Gastrocnemius medialis (tissue), 4 donors: ENCODE data around the gene ASF1B.

Source experiments
- POLR2A ChIP-seq, 2 donors: fragments of 450-650 bp; IDR thresholded peaks; one replicate each; pipeline ENCODE4 v1.6.1; 2017; ENCODE audit warnings: antibody characterized with exemption in 2 of 2, mild to moderate bottlenecking in 2 of 2, moderate library complexity in 2 of 2
- TF ChIP-seq, protein P1 (sequence below), 5 experiments: fragments of 450-650 bp in 3 of 5; fragments of 200-600 bp in 2 of 5; sonication (generic) in 2 of 5; IDR thresholded peaks in 4 of 5; conservative IDR thresholded peaks in 1 of 5; 1 replicate in 4 of 5; 2 replicates in 1 of 5; pipeline ENCODE4 v1.5.1; 2016 to 2019; ENCODE audit warnings: antibody characterized with exemption in 5 of 5, mild to moderate bottlenecking in 3 of 5, moderate library complexity in 3 of 5

DNA sequence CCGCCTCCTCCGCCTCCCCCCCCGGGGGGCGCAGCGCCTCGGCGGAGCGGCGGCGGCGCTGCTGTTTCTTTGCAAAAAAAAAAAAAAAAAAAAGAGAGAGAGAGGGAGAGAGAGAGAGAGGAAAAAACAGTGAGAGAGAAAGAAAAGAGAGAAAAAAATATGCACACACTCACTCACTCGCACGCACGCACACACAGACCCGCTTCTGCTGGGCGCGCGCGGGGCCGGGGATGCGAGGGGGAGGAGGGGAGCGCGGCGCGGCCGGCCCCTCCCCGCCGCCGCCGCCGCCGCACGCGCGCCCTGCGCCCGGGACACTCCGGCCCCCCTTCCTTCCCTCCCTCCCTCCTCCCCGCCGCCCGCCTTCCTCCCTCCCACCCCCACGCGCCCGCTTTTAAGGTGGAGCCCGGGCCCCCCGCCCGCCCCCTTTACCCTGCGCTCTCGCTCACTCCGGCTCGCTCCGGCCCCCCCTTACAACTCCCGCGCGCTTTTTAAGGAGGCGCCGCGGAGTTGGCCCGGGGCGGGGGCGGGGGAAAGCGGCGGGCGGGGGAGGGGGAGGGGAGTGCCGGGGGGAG, 45.8 kb downstream of the ASF1B start, which contains the start of gene SAMD1:
- TF ChIP-seq, protein P1, sequence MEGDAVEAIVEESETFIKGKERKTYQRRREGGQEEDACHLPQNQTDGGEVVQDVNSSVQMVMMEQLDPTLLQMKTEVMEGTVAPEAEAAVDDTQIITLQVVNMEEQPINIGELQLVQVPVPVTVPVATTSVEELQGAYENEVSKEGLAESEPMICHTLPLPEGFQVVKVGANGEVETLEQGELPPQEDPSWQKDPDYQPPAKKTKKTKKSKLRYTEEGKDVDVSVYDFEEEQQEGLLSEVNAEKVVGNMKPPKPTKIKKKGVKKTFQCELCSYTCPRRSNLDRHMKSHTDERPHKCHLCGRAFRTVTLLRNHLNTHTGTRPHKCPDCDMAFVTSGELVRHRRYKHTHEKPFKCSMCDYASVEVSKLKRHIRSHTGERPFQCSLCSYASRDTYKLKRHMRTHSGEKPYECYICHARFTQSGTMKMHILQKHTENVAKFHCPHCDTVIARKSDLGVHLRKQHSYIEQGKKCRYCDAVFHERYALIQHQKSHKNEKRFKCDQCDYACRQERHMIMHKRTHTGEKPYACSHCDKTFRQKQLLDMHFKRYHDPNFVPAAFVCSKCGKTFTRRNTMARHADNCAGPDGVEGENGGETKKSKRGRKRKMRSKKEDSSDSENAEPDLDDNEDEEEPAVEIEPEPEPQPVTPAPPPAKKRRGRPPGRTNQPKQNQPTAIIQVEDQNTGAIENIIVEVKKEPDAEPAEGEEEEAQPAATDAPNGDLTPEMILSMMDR (IDR thresholded peaks at IDR 0.05 in 4 of 5, conservative IDR thresholded peaks at IDR 0.05 in 1 of 5) = no peak
- no peak for TF ChIP-seq POLR2A (IDR thresholded peaks at IDR 0.05)
